HG02884 (cell line): ENCODE data around the gene PLEKHA7.
"Not testable (repeated sequence)": the region's sequence is repeated elsewhere in the genome, so short reads cannot be mapped to it uniquely, and the experiment has no call there.

Source experiments
- ATAC-seq: cut with Tn5 transposase; IDR thresholded peaks from one replicate; pipeline ENCODE4 v1.9.1; 2021; ENCODE audit warnings: mild to moderate bottlenecking, moderate library complexity; ENCODE audit not compliant: unreplicated experiment

The PLEKHA7 gene

GRCh38 chr11:16977136-16977993 is 36.8 kb downstream of the PLEKHA7 start:
- no peak for ATAC-seq

- ATAC-seq: no peak
These were observed 37.8 kb downstream of the PLEKHA7 start for GRCh38 chr11:16976379-16976778.

- ATAC-seq: no peak
These were observed 38.3 kb downstream of the PLEKHA7 start for GRCh38 chr11:16975906-16976305.

GRCh38 chr11:16973338-16973964 is 40.8 kb downstream of the PLEKHA7 start:
- ATAC-seq: no peak

- ATAC-seq: no peak
These were observed 44.9 kb downstream of the PLEKHA7 start for GRCh38 chr11:16969010-16969999.

GRCh38 chr11:16968196-16968595 is 46.0 kb downstream of the PLEKHA7 start:
- ATAC-seq: no peak

GRCh38 chr11:16966930-16967671 is 47.1 kb downstream of the PLEKHA7 start:
- ATAC-seq: no peak

GRCh38 chr11:16964501-16964900 is 49.7 kb downstream of the PLEKHA7 start:
- no peak for ATAC-seq

GRCh38 chr11:16963316-16963876 is 50.8 kb downstream of the PLEKHA7 start:
- ATAC-seq: no peak

GRCh38 chr11:16962589-16962988 is 51.6 kb downstream of the PLEKHA7 start:
- not testable (repeated sequence) for ATAC-seq

GRCh38 chr11:16962146-16962545 is 52.1 kb downstream of the PLEKHA7 start:
- ATAC-seq: no peak

- no peak for ATAC-seq
These were observed 54.0 kb downstream of the PLEKHA7 start for GRCh38 chr11:16960250-16960649.

- ATAC-seq: no peak
These were observed 54.6 kb downstream of the PLEKHA7 start for GRCh38 chr11:16959602-16960001.

GRCh38 chr11:16958833-16959232 is 55.4 kb downstream of the PLEKHA7 start:
- no peak for ATAC-seq

- no peak for ATAC-seq
These were observed 57.6 kb downstream of the PLEKHA7 start for GRCh38 chr11:16956538-16957153.

GRCh38 chr11:16953663-16954062 is 60.6 kb downstream of the PLEKHA7 start:
- ATAC-seq: no peak

- ATAC-seq: peak; percentile 44
These were observed 67.5 kb downstream of the PLEKHA7 start for GRCh38 chr11:16946477-16947282.

- peak; percentile 88 for ATAC-seq
These were observed 68.3 kb downstream of the PLEKHA7 start for GRCh38 chr11:16945671-16946469.
